HepG2 (cell line): ENCODE results near the gene TGFBRAP1. TPM values are rescaled to one million over a fixed set of nuclear protein-coding genes. Genes with fewer than 3 reads are reported as not detected.

Experiments used
- ATAC-seq: fragments of 200-7000 bp; cut with Tn5 transposase; 3 replicates; pipeline ENCODE4 v1.9.1; 2020; ENCODE audit warnings: mild to moderate bottlenecking, moderate library complexity
- BruUV-seq: library from RNA; stranded (reverse); fragments of 400-500 nt; replicated peaks from 2 replicates; lab custom pipeline; 2021; lab: Mats Ljungman, UMichigan
- CTCF ChIA-PET: fragments of 300-600 bp; formaldehyde crosslinking; extraction: SDS; loops from one replicate; lab custom pipeline; 2021; ENCODE audit warnings: low total read pairs, inconsistent platforms, low intra/inter-chr PET ratio; lab: Yijun Ruan, JAX
- POLR2A ChIA-PET: fragments of 350-600 bp; sonication (Branson Sonifier 250); formaldehyde crosslinking; loops from one replicate; lab custom pipeline; 2020; ENCODE audit warnings: antibody characterized with exemption, inconsistent platforms; lab: Yijun Ruan, JAX
- DNase-seq: peaks from one replicate; pipeline ENCODE4 v3.0.0-alpha.2; 2015; ENCODE audit warnings: low spot score
- FAIRE-seq: peaks from 3 replicates; lab custom pipeline; 2011; peaks lifted over from hg19 to GRCh38; lab: Jason Lieb, UNC
- H2AFZ ChIP-seq: one replicate; pipeline ENCODE4 v1.6.1; 2011; ENCODE audit warnings: low read length, inconsistent platforms
- H3K27ac ChIP-seq: fragments of 300-600 bp; 3 replicates; pipeline ENCODE4 v1.8.0; 2011; ENCODE audit warnings: mixed run types, mild to moderate bottlenecking, mixed read lengths, low read length, inconsistent platforms; ENCODE audit not compliant: insufficient read depth; ENCODE audit errors: extremely low read length
- H3K27me3 ChIP-seq, 2 experiments: fragments of 200-600 bp in 1 of 2; 2 replicates in 1 of 2; 3 replicates in 1 of 2; pipeline versions ENCODE4 v1.6.0 to v1.8.0; 2011; ENCODE audit warnings: low read length in 2 of 2, mild to moderate bottlenecking in 2 of 2, moderate library complexity in 2 of 2, inconsistent platforms in 1 of 2; ENCODE audit not compliant: insufficient read depth in 2 of 2, control insufficient read depth in 1 of 2
- H3K36me3 ChIP-seq, 2 experiments: fragments of 200-600 bp in 1 of 2; replicated peaks in 1 of 2; 2 replicates in 1 of 2; 3 replicates in 1 of 2; pipeline versions ENCODE4 v1.5.1 to v1.8.0; 2011; ENCODE audit warnings: low read length in 2 of 2, inconsistent platforms in 1 of 2; ENCODE audit not compliant: insufficient read depth in 2 of 2, control insufficient read depth in 1 of 2
- H3K4me1 ChIP-seq: 2 replicates; pipeline ENCODE4 v1.5.1; 2012; ENCODE audit warnings: low read length, inconsistent platforms; ENCODE audit not compliant: insufficient read depth
- H3K4me2 ChIP-seq: 2 replicates; pipeline ENCODE4 v1.6.0; 2011; ENCODE audit warnings: low read depth, low read length, inconsistent platforms
- H3K4me3 ChIP-seq, 3 experiments: fragments of 200-600 bp in 1 of 3; sonication (generic), shearing (Covaris generic) in 1 of 3; replicated peaks in 1 of 3; 2 replicates each; pipeline ENCODE4 v1.5.1; 2011 to 2016; ENCODE audit warnings: low read length in 3 of 3, inconsistent platforms in 2 of 3, low read depth in 2 of 3, mild to moderate bottlenecking in 2 of 3, control low read depth in 1 of 3, mixed read lengths in 1 of 3; ENCODE audit not compliant: insufficient read depth in 1 of 3
- H3K79me2 ChIP-seq: one replicate; pipeline ENCODE4 v1.6.1; 2011; ENCODE audit warnings: low read length, inconsistent platforms; ENCODE audit not compliant: insufficient read depth
- H3K9ac ChIP-seq: 2 replicates; pipeline ENCODE4 v1.6.0; 2011; ENCODE audit warnings: mild to moderate bottlenecking, low read depth, low read length, inconsistent platforms; ENCODE audit not compliant: insufficient read depth
- H3K9me3 ChIP-seq: 2 replicates; pipeline ENCODE4 v1.5.1; 2012; ENCODE audit warnings: mild to moderate bottlenecking, low read length
- H4K20me1 ChIP-seq: 2 replicates; pipeline ENCODE4 v1.6.0; 2011; ENCODE audit warnings: inconsistent platforms, mild to moderate bottlenecking, low read length, moderate library complexity; ENCODE audit not compliant: insufficient read depth
- BORCS8-MEF2B ChIP-seq: sonication (generic); formaldehyde crosslinking; IDR thresholded peaks from 2 replicates; pipeline ENCODE4 v1.8.0; 2022; ENCODE audit warnings: mild to moderate bottlenecking, missing genetic modification reagents
- HNRNPL ChIP-seq: fragments of 200-400 bp; formaldehyde crosslinking; IDR thresholded peaks from 2 replicates; pipeline ENCODE4 v1.6.1; 2017; ENCODE audit warnings: mild to moderate bottlenecking, low read depth, low read length
- HOXA3 ChIP-seq: sonication (generic); formaldehyde crosslinking; IDR thresholded peaks from 2 replicates; pipeline ENCODE4 v1.5.0; 2020; ENCODE audit warnings: missing genetic modification reagents
- KDM5B ChIP-seq: sonication (generic); formaldehyde crosslinking; IDR thresholded peaks from 2 replicates; pipeline ENCODE4 v1.4.0; 2020; ENCODE audit warnings: missing genetic modification reagents, mild to moderate bottlenecking, borderline replicate concordance
- KLF6 ChIP-seq: IDR thresholded peaks from 2 replicates; pipeline ENCODE4 v1.8.0; 2016; ENCODE audit warnings: missing biosample characterization, missing genetic modification reagents
- MAFK ChIP-seq, 2 experiments: IDR thresholded peaks in 1 of 2; conservative IDR thresholded peaks in 1 of 2; 2 replicates each; pipeline ENCODE4 v1.6.1; 2011; ENCODE audit warnings: improper control_type of control experiment in 2 of 2, low read length in 2 of 2
- THAP11 ChIP-seq: IDR thresholded peaks from 2 replicates; pipeline ENCODE4 v1.6.1; 2016; ENCODE audit warnings: missing biosample characterization, missing genetic modification reagents
- ZIK1 ChIP-seq: sonication (generic); formaldehyde crosslinking; IDR thresholded peaks from 2 replicates; pipeline ENCODE4 v1.5.0; 2020; ENCODE audit warnings: mild to moderate bottlenecking, low read depth, missing genetic modification reagents, borderline replicate concordance
- ZNF781 ChIP-seq: sonication (generic); formaldehyde crosslinking; IDR thresholded peaks from 2 replicates; pipeline ENCODE4 v1.5.1; 2020; ENCODE audit warnings: borderline replicate concordance, mild to moderate bottlenecking, missing genetic modification reagents; ENCODE audit errors: not compliant biosample characterization
- WGBS: methylation state at CpG from one replicate; pipeline ENCODE4 v1.1.6; 2017; ENCODE audit warnings: low lambda C conversion rate; 5-methylcytosine and 5-hydroxymethylcytosine counted together
- in situ Hi-C: cut with HindIII; loops from 2 replicates; pipeline ENCODE4 v1.10.0; 2017; ENCODE audit warnings: low pct_unique_long_range_greater_than_20kb; ENCODE audit not compliant: extremely low pct_ligation_motif_present
- intact Hi-C: fragments of 100-400 bp; cut with micrococcal nuclease; formaldehyde crosslinking; loops from one replicate; pipeline ENCODE4 v1.10.0; 2022; ENCODE audit not compliant: unreplicated experiment
- polyA plus RNA-seq, 8 experiments: library from polyadenylated mRNA; depleted of rRNA in 3 of 8; stranded (reverse) in 7 of 8; unstranded in 1 of 8; fragments of >200 nt; fragmentation: Illumina TruSeq in 4 of 8; extraction: Trizol in 4 of 8; gene quantifications; 2 replicates each; pipeline versions ENCODE4 v1.2.1 to v1.2.3, GENCODE V29; 2011 to 2016; ENCODE audit warnings: low read depth in 4 of 8, missing spikeins in 1 of 8, mixed read lengths in 1 of 8; ENCODE audit not compliant: insufficient read depth in 1 of 8
- total RNA-seq, 5 experiments: library from RNA; depleted of rRNA; stranded (reverse); fragments of >200 nt; fragmentation: Illumina TruSeq; extraction: Trizol; gene quantifications; 2 replicates each; pipeline ENCODE4 v1.2.3, GENCODE V29; 2016; ENCODE audit warnings: low read depth in 1 of 5
- TF ChIP-seq, protein P1 (sequence below): sonication (generic); formaldehyde crosslinking; IDR thresholded peaks from 2 replicates; pipeline ENCODE4 v1.5.1; 2020; ENCODE audit warnings: missing genetic modification reagents, mild to moderate bottlenecking, borderline replicate concordance
- TF ChIP-seq, protein P2 (sequence below): sonication (generic); formaldehyde crosslinking; IDR thresholded peaks from 2 replicates; pipeline ENCODE4 v1.5.0; 2020; ENCODE audit warnings: mild to moderate bottlenecking, missing genetic modification reagents, borderline replicate concordance

The TGFBRAP1 gene
- total and polyA plus RNA-seq, 2 of the 13 experiments (the other 11 are each of a cell fraction or from before 2014, with no cell fraction given): 12.7 to 22.9 TPM

DNA sequence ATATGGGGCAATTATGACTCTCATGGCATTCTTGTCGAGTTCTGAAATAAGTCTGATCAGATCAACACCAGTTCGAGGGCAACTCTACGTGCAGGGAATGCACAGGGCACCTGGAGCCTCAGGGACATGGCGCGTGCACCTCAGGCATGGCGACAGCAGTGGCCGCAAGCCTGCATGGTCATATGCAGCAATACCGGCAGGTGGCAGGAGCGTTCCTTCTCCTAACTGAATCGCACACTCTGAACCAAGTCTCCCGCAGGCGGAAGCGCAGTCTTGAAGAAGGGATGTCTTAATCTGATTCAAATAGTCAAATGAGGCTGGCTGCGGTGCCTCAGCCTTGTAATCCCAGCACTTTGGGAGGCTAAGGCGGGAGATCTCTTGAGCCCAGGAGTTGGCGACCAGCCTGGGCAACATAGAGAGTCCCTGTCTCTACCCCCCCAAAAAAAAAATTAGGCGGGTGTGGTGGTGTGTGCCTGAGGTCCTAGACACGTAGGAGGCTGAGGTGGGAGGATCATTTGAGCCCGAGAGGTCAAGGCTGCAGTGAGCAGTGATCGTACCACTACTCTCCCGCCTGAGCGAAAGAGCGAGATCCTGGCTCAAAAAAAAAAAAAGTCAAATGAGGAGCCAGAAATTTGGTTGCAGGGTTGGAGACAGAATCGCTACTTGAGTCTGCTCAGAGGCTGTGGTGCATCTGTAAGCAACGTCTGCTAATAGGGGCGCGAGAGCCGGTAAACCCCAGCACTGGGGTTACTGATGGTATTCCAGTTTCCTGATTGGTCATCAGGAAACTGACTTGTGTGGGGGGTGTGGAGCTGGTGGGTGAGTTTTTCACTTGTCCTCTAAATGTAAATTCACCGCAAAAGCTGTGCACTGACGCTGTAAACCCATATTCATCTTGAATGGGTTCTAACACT, 40.5 kb upstream of the TGFBRAP1 start:
- in situ Hi-C loops: loop anchor here (5.0 kb wide), 2 partner anchors 42 to 147 kb away; no protein-coding TSS in a partner anchor
- peak; percentile 83 for TF ChIP-seq HOXA3
- no peak for TF ChIP-seq MAFK (conservative IDR thresholded peaks at IDR 0.05 in 1 of 2, IDR thresholded peaks at IDR 0.05 in 1 of 2; ENCODE audit: low read length in 2 of 2)
- TF ChIP-seq, protein P1, sequence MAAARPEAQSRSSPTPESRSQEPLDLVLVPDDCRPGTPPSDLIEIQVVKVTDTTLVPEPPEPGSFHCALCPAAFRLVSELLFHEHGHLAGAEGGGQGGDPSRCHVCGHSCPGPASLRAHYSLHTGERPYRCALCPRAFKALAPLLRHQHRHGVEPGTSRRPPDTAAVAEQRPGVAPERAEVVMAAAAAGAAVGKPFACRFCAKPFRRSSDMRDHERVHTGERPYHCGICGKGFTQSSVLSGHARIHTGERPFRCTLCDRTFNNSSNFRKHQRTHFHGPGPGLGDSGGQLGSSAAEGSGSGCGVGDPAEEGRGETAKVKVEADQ: 0 out of 2 replicates have a peak, but pooled peaks have one; percentile 77
- peak; percentile 60; the same call in 1 of the 2 replicates for TF ChIP-seq KDM5B (CRISPR knock-in tag)
- no peak for TF ChIP-seq HNRNPL
- TF ChIP-seq KLF6: no peak
- TF ChIP-seq ZNF781 (CRISPR knock-in tag): no peak
- TF ChIP-seq ZIK1: no peak
- no peak for TF ChIP-seq THAP11
- TF ChIP-seq, protein P2, sequence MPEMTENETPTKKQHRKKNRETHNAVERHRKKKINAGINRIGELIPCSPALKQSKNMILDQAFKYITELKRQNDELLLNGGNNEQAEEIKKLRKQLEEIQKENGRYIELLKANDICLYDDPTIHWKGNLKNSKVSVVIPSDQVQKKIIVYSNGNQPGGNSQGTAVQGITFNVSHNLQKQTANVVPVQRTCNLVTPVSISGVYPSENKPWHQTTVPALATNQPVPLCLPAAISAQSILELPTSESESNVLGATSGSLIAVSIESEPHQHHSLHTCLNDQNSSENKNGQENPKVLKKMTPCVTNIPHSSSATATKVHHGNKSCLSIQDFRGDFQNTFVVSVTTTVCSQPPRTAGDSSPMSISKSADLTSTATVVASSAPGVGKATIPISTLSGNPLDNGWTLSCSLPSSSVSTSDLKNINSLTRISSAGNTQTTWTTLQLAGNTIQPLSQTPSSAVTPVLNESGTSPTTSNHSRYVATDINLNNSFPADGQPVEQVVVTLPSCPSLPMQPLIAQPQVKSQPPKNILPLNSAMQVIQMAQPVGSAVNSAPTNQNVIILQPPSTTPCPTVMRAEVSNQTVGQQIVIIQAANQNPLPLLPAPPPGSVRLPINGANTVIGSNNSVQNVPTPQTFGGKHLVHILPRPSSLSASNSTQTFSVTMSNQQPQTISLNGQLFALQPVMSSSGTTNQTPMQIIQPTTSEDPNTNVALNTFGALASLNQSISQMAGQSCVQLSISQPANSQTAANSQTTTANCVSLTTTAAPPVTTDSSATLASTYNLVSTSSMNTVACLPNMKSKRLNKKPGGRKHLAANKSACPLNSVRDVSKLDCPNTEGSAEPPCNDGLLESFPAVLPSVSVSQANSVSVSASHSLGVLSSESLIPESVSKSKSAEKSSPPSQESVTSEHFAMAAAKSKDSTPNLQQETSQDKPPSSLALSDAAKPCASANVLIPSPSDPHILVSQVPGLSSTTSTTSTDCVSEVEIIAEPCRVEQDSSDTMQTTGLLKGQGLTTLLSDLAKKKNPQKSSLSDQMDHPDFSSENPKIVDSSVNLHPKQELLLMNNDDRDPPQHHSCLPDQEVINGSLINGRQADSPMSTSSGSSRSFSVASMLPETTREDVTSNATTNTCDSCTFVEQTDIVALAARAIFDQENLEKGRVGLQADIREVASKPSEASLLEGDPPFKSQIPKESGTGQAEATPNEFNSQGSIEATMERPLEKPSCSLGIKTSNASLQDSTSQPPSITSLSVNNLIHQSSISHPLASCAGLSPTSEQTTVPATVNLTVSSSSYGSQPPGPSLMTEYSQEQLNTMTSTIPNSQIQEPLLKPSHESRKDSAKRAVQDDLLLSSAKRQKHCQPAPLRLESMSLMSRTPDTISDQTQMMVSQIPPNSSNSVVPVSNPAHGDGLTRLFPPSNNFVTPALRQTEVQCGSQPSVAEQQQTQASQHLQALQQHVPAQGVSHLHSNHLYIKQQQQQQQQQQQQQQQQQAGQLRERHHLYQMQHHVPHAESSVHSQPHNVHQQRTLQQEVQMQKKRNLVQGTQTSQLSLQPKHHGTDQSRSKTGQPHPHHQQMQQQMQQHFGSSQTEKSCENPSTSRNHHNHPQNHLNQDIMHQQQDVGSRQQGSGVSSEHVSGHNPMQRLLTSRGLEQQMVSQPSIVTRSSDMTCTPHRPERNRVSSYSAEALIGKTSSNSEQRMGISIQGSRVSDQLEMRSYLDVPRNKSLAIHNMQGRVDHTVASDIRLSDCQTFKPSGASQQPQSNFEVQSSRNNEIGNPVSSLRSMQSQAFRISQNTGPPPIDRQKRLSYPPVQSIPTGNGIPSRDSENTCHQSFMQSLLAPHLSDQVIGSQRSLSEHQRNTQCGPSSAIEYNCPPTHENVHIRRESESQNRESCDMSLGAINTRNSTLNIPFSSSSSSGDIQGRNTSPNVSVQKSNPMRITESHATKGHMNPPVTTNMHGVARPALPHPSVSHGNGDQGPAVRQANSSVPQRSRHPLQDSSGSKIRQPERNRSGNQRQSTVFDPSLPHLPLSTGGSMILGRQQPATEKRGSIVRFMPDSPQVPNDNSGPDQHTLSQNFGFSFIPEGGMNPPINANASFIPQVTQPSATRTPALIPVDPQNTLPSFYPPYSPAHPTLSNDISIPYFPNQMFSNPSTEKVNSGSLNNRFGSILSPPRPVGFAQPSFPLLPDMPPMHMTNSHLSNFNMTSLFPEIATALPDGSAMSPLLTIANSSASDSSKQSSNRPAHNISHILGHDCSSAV: no peak
- peak; percentile 56; the same call in 1 of the 2 replicates for TF ChIP-seq BORCS8-MEF2B (CRISPR knock-in tag)

More for the DNA sequence above, 40.5 kb upstream of the TGFBRAP1 start:
- no peak overlapping the region for H2AFZ ChIP-seq
- no peaks in the 10 kb centered on the region for H3K79me2 ChIP-seq
- ATAC-seq (peak; percentile 96), FAIRE-seq (peak; percentile 72), DNase-seq (peak; percentile 68)
- no peak overlapping the region for H3K4me2 ChIP-seq
- no peak overlapping the region for H3K27ac ChIP-seq
- BruUV-seq: no TSS peak
- ChIA-PET POLR2A (no interaction called here), CTCF (interaction anchor here (1.0 to 3.4 kb wide), 4 partner anchors 29 to 176 kb away, joined by 3 to 78 read pairs (median 8); partner anchors contain the start of gene FHL2)
- H3K4me1 ChIP-seq: peaks cover 16% of the 10 kb centered on the region
- H3K36me3 ChIP-seq: peaks cover 2 to 30% of the 10 kb centered on the region in 2 experiments
- no peak overlapping the region for H3K4me3 ChIP-seq
- intact Hi-C loops: loop anchor here (1.0 to 2.0 kb wide), 3 partner anchors 35 to 175 kb away; no protein-coding TSS in a partner anchor
- H3K9me3 ChIP-seq: no peaks in the 10 kb centered on the region
- H3K27me3 ChIP-seq: no peaks in the 10 kb centered on the region
- 69% methylated on average over 30 of the region's 30 CpGs for WGBS
- no peak overlapping the region for H3K9ac ChIP-seq
- no peaks in the 10 kb centered on the region; the same call in 1 of the 2 replicates for H4K20me1 ChIP-seq
